ENCODE results near the gene TLL2.

TLL2 gene

DNA sequence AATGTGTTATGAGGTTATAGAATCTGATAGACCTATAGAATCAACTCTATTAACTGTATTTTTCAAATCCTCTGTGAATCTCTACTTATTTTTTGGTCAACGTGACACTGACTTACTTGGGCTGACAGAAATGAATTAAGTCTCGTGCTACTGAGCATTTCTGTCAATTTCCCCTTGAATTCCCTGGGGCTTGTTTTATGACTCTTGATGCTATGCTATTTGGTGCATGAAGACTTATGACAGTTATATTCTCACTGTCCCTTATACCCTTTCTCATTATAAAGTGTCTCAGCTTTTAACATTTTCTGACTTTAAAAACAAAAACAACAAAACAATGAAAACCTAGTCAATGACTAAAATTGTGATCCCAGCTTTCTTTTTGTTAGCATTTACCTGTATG lies 86.4 kb downstream of the TLL2 start:
- no peak for DNase-seq (ENCODE audit: low read depth in 2 of 2, low spot score in 1 of 2)

DNA sequence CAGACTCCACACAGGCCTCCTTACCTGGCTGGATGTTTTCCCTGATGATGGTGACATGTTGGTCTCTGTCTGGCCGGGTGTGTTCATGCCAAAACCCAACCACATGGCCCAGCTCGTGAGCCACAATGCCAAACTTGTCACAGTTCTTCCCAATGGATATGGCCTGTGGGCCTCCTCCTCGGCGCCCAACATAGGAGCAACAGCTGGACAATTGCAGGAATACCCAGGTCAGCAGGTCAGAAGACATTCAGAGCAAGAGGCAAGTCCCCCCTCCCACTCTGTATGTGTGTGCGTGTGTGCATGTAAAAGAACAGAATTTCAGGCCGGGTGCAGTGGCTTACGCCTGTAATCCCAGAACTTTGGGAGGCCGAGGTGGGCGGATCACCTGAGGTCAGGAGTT lies 91.2 kb downstream of the TLL2 start:
- DNase-seq (ENCODE audit: low read depth in 2 of 2, low spot score in 1 of 2): no peak

DNA sequence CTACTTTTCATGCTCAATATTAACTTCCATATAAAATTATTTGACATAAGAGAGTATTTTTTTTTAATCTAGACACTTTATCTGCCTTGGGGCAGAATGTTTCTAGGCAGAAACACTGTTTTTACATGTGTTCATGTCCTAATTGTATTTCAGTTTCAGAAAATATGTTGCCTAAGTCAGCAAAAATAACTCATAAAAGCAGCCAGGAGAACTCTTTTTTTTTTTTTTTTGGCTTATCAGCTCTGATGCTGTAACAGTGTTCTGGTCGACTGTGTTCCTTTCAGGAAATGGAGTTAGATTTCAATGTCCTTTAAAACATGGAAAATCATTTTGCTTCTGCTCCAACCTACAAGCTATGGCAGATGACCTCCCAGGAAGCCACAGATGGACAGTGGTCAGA lies 91.7 kb downstream of the TLL2 start:
- no peak for DNase-seq (ENCODE audit: low read depth in 2 of 2, low spot score in 1 of 2)

DNA sequence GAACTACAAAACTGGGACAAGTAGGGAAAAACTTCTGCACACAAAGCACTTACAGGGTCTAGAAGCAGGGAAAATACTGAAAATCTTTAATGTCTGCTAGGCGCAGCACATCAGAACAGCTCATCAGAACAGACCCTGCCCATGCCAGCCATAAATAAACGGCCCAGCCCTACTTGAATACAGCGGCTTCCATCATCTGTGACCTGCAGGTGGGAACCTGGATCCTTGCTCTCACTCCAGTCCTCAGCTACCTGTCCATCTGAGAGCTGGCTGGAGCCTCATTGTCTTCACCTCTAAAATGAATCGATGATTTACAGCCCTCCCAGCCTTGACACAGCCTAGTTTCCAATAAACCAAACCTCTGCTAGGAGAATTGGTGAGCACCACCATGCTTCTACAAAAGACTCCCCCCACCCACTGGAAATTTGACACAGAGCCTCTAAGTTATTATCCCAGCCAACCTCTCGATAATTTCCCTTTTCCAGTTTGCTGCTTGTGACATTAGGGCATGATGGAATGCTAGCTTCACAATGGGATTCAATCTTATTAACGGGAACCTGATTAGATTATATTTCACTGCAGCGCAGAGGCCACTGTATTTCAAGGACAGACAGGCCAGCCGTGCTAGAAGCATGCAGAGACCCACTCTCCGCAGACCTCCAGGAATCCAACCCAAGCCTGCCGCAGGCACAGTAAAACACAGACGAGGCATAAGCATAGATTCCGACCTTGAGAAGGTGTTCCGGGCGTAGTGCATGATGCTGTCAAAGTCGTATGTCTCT lies 93.3 kb downstream of the TLL2 start:
- no peak for DNase-seq (ENCODE audit: low read depth in 2 of 2, low spot score in 1 of 2)

DNA sequence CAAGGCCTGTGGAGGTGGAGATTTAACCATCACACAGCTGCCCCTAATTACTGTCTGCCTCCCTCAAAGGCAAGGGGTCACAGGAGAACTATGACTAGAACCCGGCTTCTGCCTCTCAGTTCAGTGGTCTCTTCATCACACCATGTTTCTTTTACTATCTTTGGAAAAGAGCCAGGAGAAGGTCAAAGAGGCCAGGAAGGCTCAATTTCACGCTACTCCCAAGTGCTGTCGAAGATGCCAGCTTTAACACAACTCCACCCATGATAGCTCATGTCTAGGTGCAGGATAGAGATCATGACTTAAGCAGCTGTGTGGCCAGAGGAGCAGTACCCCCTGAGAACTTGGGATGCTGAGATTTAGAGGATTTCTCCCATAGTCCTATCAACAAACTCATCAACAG lies 94.4 kb downstream of the TLL2 start:
- no peak for DNase-seq (ENCODE audit: low read depth in 2 of 2, low spot score in 1 of 2)

DNA sequence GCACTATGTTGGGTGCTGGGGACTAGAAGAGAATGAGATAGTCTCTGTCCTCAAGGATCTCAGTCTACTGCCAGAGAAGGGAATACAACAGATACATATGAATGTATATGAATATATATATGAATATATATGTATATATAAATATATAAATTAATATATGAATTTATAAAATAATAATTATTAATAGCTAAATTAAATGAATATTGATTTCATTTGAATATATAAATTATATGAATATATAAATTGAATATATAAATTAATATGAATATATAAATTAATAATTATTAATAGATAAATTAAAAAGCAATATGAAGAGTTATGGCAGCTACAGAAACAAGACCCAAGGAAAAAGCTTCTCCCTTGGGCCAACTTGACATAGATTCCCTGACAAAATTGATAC lies 95.1 kb downstream of the TLL2 start:
- DNase-seq (ENCODE audit: low read depth in 2 of 2, low spot score in 1 of 2): no peak

DNA sequence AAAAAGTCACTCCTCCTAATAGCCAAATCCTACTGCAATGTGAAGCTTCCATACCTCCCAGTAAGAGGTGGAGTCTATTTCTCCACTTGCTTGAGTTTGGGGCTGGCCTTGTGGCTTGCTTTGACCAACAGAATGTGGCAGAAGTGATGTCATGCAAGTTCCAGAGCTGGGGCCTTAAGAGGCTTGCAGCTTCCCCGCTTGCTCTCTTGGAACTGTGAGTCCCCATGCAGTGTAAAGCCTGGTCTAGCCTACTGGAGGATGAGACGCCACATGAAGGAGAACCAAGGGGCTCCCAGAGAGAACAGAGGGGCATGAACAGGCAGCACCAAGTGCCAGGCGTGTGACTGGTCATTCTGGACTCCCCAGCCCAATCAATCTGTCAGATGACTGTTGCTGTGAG lies 96.3 kb downstream of the TLL2 start:
- no peak for DNase-seq (ENCODE audit: low read depth in 2 of 2, low spot score in 1 of 2)

DNA sequence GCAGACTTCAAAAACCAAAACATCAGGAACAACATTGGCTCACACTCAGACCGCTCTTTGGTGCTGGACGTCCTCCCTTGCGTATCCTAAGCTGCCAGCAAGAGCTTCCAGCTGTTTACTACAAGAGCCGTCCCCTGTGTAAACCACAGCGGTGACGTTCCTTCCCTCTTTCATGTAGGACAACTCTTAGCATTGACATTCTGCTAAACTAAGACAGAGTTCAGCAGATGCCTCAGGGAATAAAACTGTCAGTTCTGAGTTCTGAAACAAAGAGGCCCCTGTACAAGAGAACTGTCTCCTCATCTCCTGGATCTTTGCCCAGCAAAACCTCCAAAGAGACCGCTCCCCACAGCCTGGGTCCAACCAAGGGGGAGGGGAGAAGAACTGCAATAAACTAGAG lies 97.1 kb downstream of the TLL2 start:
- no peak for DNase-seq (ENCODE audit: low read depth in 2 of 2, low spot score in 1 of 2)

DNA sequence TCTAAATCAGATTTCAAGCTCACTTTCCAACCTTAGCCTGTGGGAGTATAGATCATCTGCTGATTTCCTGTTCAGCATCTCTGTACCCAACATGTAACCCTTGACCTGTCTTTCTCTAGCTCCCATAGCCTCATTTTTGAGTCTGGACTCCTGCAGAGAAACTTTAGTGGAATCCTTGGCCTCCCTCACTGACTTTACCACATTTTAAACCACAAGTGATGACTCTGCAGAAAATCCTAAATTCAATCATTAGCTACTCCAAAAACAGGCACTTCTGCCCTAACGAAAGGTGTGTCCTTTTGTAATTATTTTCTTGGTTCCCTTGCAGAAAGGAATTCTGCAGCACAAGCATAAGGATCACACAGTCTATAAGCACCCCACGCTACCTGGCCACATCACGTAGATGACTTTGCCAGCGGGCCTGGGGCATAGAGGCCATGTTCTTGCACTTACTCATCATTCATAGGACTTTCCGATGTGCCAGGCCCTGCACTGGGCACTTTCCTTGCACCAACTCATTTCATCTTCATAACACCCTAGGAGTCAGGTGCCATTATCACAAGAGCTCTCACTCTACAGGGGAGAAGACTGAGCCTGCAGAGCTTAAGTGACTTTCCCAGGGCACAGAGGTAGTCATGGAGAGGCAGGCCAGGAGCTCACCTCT lies 97.7 kb downstream of the TLL2 start:
- no peak for DNase-seq (ENCODE audit: low read depth in 2 of 2, low spot score in 1 of 2)

DNA sequence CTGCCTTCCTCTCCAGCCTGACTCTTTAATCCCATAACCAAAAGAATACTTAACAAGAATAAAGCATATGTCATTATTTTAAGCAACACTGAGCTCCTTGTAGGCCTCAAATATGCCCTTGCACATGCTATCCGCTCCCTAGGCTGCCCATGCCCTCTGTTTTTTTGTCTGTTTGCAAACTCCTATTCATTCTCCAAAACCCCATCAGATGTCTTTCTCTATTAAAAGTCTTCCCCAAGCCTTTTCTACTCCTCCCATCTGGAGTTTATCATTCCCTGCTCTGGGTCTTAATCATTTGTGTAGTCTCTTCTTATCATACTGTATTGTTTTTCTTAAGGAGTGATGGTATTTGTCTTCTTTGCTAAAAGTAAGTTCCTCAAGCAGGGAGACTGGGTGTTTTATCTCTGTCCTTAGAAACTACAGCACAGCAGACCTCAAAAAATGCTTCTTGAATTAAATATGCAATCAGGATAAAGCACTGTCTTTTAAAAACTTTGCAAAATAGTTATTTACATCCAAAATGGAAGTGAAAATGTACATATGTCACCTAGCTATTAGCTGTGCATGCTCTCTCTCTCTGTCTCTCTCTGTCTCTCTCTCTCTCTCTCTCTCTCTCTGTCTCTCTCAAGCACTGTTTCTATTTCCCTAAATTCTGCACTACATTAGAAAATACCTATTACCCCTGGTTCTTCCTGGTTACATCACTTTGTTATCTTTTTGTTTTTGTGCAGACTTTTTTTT lies 98.4 kb downstream of the TLL2 start:
- no peak for DNase-seq (ENCODE audit: low read depth in 2 of 2, low spot score in 1 of 2)

DNA sequence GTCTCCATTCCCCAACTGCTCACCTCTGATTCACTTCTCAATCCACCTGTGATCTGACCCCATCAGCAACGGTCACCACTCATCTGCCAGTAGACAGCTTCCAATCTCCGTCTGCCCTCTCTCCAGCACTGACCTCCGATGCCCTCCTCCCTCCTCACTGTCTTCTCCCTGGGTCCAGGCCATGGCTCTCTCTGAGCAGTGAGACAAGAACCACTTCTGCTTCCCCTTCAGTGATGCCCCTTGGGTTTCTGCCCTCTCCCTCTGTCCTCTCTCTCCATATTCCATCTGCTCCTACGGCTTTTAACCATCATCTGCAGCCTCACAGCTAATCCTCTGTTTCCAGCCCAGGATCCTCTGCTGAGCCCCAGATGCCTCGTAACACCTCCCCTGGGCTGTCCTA lies 99.4 kb downstream of the TLL2 start:
- DNase-seq (ENCODE audit: low read depth in 2 of 2, low spot score in 1 of 2): no peak

DNA sequence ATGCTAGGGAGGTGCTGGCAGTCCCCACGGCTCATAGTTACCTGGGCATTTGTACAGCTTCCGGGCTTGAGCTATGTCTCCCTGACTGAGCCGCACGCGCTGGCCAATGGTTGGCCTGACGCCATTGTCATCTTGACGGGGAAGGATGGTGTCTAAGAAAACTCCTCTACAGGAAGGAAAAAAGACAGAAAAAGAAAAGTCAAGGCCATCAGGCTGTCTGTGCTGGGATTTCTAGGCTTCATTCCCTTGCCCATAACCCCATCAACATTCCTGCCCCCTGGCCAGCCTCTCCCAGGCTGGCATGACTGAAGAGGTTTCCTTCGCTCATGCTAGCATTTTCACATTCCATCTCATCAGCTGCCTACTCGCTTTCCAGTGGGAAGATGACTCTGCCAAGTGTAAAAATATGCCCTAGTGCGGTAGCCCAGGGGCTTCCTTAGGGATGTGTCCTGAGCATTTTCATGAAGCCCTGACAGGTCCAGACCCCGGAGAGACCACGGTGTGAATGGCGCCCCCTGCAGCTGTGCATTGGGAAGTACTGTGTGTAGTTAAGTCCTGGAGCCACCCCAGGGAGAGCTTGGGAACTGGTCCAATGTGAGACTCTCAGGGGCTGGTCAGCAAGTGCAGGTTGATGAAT lies 100.5 kb downstream of the TLL2 start:
- no peak for DNase-seq (ENCODE audit: low read depth in 2 of 2, low spot score in 1 of 2)

DNA sequence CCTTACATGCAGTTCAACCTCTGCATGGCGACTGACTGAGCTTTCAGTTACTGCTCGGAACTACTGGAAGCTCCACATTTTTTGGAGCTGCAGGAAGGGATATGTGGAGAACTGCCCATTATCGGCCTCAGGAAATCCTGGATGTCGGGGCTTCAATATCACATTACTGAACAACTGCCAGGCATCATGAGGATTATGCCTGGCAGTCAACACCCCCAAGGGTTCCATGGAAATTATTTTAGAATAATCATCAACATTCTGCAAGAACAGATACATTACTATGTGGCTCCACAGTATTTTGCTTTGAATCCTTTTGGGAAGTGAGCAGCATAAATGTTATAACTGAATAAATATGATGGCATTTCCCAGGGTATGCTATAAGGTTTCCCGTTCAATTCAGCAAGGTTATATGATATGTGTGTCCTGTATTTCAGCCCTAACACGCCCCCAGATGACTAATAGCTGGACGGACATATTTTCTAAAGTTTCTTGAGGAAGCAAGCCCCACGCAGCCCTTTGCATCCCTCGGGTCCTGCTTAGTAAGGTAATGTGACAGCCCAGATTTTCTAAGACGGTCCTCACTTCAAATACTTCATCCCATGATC lies 101.9 kb downstream of the TLL2 start:
- DNase-seq (ENCODE audit: low read depth in 2 of 2, low spot score in 1 of 2): no peak

DNA sequence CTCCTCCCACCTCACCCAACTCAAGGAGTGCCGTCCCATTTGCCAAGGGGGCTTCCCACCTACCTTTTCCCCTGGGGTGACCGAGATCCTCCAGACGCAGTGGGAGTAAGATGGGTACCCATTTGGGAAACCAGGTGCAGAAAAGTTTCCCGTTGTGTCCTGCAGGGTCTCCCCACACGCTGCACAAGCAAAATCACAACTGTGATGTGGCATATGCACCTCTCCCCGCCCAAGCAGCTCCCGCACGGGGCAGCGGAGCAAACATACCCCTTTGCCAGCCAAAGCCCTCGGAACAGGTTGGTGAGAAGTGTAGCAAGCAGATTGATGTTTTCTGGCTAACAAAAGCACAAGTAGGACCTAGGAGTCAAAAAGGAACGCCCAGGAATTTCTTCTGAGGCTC lies 103.4 kb downstream of the TLL2 start:
- no peak for DNase-seq (ENCODE audit: low read depth in 2 of 2, low spot score in 1 of 2)

DNA sequence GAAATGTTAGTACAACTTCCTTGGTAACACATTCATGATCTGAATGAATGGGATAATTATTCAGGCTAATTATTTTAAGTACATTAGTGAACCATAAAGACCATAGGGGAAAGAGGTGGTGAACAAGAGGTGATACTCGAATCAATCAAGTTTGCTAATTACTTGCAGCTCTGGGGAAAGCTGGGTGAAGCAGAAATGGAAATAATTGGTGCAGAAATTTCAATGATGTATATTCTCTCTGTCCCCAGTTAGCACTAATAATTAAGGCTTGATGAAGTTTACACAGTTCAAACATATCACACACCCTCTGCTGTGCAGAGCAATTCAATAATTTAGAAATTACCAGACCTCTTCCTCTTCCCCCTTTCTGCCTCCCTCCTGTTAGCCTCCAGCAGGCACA lies 105.5 kb downstream of the TLL2 start:
- no peak for DNase-seq (ENCODE audit: low read depth in 2 of 2, low spot score in 1 of 2)

DNA sequence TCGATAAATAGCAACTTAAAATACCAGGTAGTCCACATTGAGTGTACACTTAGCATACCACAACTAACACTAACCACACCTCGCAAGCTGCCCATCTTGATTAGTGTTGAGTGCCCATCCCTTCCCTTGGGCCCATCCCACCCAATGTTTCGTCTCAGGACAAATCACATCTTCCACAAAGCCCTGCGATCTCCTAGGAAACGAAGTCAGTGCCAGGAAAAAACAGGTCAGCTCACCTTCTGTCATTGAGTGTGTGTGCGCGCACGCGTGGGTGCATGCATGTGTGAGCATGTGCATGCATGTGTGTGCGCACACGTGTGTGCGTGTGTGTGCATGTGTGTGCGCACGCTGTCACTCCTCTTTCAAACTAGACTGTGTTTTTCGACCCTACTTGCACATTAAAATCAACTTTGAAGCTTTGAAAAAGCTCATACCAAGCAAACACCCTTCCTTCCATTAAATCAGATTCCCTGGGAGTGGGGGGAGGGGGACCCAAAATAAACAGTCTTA lies 106.1 kb downstream of the TLL2 start:
- no peak for DNase-seq (ENCODE audit: low read depth in 2 of 2, low spot score in 1 of 2)

DNA sequence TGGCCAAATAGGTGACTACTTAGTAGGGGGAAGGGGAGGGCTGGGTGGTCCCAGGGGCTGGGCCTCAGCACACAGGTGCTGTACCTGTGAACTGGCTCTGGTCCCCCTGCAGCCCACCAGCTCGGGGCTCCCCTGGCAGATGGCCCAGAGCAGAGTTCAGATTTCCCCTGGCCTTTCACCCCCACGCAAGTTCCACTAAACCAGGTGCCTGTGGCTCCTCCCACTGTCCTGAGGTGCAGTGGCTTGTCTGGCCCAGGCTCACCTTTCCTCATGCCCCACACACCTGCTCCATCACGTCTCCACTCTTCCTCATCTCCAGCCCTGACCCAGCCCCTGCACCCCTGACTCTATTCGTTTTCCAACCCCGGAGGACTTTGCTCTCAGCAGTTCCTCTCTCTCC lies 107.6 kb downstream of the TLL2 start:
- DNase-seq (ENCODE audit: low read depth in 2 of 2, low spot score in 1 of 2): no peak

DNA sequence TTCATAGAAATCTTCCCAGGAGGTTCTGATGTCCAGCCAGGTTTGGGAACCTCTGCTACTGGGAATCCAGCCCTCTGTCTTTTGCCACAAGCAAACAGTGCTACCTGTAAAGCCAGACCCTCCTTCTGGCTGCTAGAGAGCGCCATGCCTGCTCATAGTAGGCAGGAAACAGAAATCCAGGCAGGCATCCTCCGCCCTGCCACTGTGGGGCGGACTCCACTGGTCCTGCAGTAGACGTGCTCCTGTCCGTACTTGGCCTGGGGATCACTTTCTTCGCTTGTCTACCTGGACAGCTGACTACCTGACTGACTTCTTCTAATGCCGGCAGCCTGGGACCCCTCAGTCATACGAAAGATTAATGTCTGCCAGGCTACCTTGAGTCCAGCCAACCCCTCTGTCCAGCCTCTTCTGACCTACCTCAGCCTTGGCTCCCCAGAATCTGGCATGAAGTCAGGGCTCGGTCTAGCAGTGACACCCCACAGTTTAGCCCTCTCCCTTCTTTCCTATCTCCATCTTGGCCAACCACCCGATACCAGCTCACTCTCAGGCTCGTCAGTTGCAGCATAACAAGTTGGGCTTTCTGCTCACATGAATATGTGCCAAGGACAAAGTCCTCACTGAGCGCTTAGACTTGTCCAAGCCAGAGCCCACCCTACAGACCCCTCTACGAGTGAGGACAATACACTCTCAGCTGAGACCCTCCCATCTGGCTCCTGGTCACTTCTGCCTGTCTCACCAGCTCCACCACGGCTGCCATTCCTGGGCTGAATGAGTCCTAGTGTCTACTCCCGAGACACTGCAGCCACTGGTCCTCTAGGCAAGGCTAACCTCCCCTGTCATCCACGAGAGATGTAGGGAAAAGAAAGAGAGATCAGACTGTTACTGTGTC lies 111.1 kb downstream of the TLL2 start:
- no peak for DNase-seq (ENCODE audit: low read depth in 2 of 2, low spot score in 1 of 2)

DNA sequence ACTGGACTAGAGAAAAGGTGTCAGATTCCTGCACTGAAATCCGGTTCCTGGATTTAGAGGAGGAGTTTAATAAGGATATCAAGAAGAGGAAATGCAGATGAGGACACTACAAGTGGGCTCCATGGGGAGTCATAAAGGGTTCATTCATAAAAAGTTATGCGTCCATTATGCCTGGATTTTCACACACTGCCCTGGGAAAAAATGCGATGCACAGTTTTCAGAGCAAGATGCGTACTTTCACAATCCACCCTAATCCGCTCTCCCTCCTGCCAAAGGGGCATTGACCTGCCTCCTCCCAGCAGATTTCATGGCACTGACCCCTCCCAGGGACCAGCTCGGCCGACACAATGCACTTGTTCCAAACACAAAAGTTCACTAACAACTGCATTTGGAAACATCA lies 112.7 kb downstream of the TLL2 start:
- DNase-seq (ENCODE audit: low read depth in 2 of 2, low spot score in 1 of 2): no peak

DNA sequence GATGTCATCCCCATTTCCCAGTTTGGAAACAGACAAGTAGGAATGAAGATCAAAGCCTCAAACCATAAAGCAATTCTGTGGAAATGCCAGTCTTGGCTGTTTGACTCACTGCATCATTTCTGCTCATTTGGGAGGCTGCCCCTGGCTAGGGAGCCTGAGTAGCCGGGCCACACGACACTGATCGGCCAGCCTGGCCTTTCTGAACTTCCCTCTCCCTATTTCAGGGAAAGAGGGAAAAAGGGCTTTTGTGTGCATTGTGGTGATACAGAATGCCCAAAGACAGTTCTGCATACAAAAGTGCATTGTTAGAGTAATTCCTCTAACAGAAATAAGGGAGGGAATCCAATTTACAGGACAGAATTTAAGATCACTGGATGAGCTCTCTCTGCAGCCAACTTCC lies 113.3 kb downstream of the TLL2 start:
- DNase-seq (ENCODE audit: low read depth in 2 of 2, low spot score in 1 of 2): no peak
